Cortex of kidney (tissue), 1 donor: ENCODE data around the gene RASAL1.

Experiments used
- DNase-seq: peaks from one replicate; lab custom pipeline; 2025; lab: John Stamatoyannopoulos, UW

Gene RASAL1

DNA sequence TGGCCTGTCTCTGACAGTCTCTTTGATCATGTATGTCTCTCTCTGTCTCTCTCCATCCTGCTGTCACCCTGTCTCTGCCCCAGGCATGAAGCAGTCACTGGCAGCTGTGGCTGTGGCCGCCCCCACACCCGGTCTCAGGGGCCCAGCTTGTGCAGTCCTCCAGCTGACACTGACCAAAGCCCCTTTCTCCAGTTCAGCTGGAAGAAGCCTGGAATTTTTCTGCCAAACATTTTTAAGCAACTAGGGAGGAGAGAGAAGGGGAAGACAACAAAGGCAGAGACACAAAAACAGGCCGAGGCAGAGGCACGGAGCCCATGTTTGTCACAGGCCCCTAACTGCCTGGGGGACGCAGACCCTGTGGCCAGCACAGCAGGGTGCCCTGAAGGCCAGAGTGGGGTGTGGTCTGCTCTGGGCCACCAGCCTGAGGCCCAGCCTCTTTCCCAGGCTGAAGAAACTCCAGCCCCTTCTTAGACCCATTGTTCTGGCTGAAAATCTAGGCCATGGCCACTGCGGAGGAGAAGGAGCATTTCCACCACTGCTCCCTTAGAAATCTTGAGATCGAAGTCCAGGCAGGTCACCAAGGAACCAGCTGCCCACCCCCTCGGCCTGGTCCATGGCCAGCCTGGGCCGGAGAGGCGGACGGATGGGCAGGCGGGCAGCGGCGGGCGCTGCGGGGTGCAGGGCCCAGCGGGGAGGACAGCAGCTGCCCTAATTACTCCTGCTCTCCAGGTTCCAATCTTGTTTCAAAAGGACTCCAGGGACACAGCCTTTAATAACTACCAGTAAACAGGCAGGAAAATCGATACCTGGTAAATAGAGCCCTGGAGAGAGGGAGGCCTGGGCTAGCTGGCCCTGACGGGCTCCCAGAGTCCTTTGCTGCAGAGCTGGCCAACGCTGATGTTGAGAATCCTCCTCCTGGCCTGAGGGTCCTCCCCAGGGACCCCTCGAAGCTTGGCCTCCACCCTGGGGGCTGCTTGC, 64.1 kb downstream of the RASAL1 start:
- no peak for DNase-seq

DNA sequence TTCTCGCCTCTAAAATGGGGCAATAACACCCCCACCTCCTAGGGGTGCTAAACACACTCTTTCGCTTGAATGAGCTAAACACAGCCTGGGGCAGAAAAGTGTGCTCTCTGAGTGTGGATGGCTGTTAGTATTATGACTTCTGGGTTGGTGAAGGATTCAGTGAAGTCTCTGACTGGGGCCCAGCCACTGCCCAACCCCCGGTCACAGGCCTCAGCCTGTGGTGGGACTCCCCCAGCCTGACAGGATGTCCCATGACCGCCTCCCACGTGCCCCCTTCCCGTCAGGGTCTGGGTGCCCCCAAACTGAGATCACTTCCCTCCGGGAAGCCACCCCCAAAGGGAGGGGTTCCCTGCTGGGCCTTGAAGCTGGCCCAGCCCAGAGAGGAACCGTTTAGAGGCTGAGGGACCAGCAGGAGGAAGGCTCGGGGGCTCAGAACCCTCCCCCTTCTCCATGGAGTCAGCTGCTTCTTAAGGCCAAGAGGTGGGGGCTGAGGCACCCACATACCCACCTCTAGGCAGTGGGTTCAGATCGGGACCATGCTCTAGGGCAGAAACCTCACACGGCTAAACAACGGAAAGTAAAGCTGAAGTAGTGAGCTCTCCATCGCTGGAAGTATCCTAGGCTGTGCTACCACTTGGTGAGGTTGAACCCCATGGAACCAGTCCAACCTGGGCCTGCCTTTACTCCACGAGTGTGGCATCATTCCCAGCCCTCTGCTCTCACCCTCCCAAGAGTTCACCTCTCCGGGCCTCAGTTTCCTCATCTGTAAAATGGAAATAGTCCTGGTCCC, 65.2 kb downstream of the RASAL1 start:
- DNase-seq = no peak

DNA sequence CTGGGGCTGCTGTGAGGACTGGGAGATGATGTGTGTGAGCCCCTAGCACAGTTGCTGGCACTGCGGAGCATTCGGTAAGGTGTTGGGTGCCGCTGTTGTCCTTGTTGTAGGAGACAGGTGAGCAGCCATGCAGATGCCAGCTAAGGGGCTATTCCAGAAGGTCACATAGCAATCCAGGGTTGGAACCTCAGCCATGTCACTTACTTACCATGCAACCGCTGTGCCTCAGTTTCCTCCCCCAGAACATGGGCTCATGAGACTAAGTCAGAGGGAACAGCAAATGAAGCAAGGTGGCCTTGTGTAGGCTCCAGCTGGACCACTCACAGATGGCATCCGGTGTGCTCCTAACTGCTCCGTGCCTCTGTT, 65.8 kb downstream of the RASAL1 start:
- no peak for DNase-seq

DNA sequence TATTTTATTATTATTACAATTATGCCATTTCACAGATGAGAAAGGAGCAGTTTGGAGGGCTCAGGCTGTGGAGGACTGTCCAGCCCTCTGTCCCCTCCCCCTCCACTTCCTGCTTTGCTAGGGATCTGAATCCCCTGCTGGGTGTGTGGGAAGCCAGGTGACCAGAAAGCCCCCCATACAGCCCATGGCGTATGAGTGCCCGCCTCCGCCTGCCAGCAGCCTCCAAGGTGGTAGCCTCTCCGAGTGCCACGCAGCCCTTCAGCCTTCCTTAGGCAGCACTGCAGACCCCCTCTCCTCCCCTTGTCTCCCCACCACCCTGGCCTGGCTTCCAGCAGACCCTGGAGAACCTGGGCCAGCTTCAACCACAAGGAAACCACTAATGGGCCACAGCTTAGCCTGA, 66.4 kb downstream of the RASAL1 start:
- no peak for DNase-seq

DNA sequence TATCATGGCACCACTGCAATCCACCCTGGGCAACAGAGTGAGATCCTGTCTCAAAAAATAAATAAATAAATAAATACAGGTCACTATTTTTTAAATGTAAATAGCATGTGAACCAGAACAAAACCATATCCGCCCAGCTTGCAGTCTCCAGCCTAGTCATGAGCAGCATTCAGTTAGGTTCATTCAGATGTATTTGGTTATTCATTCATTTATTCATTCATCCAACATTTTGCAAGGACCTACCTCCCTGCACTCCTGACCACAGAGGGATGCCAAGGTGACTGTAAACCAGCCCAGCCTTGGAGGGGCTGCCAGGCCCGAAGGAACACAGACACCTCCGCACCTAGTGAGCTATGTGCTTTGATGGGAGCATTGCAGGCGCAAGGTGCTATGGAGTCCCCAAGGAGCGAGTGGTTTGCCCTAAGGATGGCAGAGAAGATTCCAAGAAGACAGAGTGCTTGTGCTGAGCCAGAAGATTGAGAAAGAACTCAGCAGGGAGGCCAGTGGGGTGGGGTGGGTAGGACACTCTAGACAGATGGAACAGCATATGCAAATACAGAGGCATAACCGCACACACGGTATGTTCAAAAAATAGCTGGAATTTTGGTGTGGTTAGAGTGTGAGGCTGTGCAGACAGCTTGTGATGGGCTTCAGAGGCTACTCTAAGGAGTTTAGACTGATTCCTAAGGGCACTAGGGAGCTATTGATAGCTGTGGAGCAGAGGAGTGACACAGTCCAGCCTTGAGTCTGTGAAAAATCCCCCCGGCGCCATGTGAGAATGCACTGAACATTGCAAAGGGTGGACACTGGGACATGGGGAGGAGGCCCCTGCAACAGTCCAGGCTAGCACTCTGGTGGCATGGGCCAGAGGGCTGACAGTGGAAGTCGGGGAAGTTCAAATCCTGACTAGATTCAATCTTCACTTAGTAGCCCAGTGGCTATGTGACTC, 67.3 kb downstream of the RASAL1 start:
- DNase-seq = no peak

DNA sequence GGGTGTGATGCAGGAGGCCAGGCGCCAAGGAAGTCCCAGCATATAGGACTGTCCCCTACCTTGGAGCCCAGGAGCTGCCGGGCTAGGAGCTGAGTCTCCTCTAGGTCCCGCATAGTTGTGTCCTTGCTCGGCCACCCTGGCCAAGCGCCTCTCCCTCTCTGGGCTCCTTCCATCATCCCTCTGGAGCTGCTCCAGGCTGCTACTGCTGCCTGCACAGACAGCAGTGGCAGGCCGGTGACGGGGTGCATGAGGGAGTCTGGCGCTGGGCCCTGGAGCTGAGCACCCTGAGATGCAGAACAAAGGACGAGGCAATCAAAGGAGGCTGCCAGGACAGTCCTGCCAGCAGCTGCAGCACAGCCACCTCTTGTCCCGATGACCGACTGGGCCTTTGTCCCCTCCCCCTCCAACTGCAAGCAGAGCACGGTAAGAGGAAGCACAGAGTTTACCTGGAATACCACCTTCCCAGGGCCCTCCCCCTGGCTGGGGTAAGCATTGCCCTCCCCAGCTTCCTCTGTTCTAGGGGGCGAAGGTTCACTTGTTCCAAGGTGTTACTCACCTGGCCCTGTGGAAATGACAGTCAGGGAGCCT, 68.7 kb downstream of the RASAL1 start:
- no peak for DNase-seq

DNA sequence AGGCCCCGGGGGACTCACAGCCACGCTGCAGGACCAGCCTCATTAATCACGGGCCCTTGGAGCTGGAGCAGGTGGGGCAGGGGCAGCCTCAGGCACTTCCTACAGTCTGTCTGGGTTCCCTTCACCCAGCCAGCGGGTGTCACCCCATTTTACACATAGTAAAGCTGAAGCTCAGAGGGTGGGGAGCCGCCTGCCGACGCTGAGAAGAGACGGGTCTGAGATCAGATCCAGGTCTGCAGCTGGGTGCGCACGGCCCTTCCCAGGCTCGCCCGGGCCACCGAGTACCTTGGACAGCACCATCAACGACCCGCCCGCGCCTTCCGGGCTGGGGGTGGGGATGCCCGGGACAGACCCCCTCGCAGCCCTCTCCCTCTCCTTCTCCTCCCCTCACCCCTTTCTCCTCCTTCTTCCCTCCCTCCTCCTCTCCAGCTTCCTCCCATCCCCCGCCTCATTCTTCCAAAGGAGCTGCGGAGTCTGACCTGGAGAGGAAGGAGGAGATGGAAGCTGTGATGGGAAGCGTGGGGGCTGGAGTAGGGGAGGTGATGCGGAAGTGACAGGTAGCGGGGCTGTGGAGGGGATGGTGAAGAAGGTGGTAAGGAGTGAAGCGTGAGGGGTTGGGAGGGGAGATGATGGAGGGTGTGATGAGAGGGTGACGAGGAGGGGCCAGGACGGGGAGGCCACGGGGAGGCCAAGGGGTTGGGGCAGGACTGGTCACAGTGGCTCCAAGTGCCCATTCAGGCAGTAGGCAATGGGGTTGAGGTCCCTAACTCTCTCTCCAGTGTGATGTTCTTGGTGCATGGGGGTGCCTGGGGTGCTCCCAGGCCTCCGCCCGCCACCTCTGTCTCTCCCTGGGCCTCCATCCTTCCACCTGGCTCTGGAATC, 70.2 kb downstream of the RASAL1 start:
- no peak for DNase-seq

DNA sequence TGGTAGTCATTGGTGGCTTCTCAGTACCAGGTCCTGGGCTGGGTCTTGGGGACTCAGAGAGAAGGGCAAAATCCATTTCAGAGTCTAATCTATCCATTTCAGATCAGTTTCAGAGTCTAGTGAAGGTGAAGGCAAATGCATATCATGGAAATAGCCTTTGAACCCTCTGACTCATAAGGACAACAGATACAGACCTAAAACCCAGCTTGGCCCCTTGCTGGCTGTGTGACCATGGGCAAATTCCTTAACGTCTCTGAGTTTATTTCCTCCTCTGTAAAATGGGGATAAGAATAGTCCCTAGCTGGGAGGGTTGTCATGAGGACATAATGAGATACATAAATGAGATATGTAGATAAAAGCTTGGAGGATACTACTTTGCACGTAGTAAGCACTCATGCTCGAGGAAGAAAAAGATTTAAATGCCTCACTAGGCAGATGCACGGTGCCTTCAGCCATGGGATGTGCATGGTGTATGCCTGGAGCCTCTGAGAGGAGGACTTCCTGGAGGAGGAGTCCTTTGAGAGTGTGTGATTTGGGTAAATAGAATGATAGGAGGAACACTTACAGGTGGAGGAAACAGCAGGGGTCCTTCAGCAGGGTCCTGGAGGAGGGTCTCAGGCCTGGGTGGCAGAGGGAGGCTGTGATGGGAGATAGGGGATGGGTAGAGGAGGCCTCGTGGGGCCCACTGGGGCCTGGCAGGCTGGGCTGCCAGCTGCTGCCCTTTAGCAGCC, 71.0 kb downstream of the RASAL1 start:
- DNase-seq = no peak

DNA sequence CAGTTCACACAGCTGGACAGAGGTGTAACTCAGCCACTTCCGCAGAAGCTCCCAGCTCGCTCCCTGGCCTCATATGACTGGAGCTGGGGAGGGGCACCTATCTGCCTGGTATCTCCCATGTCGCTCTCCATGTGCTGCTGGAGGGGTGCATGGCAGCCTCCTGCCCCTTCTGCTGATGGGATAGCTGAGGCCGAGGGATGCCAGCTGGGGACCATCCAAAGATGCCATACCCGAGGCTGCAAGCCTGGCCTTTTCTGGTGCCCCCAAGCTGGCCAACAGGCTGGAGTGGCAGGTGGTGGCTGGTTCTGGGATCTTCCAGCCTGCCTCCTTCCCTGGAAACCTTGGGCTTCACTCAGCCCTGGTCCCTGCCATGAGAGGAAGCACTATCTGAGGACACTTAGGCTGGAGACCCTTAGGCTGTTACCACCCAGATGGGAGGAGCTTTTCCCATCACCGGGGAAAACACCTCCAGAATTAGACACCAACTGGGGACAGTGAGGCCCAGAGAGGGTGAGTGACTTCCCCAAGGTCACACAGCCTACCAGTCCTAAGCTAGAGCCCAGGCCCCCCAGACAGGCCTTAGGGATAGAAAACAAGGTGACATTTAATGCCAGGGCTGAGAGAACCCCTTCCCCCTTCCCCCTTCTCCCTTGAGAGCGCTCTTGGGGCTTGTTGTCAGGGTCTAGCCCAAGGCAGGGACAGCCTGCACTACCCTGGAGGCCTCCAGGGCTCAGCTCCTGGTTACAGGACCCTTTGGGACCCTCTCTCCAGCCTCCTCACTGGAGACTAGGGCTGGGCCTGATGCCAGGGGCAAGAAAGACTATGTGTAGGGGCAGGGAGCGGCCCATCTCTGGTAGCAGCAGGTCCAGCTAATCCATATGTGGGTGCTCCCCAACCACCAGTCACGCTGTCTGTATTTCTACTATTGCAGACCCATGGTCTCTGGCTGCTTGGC, 71.9 kb downstream of the RASAL1 start:
- DNase-seq = no peak

DNA sequence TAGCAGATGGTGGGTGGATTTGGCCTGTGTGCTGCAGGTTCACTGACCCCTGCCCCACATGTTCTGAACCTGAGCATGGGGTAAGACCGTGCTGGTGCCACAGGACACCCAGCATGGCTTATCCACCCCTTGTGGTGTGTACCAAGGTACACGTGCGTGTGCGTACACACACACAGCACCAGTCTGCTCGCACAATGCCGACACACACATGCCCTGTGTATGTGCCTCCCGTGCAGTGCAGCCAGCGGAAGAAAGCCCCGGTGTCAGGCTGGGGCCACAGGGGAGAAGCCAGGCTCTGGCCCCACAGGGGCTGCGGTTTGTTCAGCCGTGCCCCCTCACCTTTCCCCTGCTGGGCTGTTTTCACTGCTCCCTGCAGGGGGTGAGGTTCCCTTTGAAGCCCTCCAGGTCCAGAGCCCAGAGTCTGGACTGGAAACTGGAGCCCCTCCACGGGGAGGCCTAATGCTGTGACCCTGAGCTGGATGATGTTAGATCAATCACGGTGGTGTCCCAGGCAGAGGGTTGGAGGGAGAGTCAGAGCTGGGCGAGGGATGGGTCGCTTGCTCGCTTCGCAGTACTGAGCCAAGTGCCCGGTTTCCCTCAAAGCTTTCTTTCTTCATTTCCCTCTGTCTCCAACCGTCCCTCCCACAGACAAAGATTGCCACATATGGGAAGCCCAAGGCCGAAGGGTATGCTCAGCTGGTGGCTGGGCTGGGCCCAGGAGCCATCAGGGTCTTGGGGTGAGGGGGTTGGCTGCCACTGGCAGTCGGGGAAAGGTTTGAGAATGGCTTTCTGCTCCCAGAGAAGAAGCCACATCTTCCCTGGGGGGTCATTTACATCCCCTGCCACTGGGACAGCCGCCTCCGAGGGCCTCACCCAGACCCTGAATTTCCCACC, 72.8 kb downstream of the RASAL1 start:
- DNase-seq = no peak

DNA sequence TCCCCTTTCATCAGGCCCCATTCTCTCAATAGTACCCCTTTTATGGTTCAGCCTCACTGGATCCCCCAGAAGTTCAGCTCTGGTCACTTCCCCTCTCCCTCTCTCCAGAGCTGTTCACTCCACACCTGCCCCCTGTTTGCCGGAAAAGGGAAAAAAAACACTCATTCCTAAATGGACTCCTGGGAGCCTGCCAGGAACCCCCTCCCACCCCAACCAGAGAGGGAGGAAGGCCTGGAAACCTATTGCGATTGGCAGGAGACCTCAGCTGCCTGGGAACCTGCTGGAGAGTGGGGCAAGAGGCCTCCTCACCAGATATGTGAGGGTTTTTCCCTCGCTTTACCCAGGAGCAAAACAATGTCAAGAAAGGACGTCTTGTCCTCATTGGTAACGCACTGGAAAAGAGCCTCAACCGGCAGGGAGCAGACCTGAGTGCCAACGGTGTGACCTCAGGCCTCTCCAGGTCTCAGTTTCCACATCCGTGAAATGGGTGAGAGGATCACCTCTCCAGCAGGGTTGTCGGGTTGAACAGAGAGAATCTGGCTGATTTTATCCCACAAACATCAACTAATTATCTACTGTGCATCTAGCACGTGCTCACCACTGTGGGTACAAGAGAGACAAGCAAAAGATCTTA, 74.4 kb downstream of the RASAL1 start:
- DNase-seq = no peak

DNA sequence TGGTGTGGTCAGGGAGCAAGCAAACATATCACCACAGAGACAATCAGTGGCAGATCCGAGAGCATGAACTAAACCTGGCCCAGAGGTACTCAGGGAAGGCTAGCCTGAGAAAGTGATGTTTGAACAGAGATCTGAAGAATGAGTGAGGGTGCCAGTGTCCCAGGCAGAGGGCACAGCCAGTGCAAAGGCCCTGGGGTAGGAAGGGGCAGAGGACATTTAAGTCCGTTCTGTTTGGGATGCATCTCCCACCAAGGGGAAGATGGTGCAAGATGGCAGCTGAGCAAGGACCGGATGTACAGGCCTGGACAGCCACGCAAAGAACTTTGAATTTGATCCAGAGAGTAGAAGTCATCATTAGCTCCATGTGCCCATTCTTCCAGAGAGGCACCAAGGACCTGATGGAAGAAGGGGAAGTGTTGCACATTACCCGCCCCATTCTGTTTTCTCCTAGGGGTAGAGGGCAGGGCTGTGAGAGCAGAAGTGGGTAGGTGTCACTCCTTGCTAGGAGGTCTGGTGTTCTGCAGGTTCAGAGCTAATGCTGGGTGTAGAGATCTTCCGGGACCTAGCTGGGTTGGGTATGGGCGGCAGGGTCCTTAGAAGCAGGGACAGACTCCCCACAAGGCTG, 75.1 kb downstream of the RASAL1 start:
- DNase-seq = no peak

DNA sequence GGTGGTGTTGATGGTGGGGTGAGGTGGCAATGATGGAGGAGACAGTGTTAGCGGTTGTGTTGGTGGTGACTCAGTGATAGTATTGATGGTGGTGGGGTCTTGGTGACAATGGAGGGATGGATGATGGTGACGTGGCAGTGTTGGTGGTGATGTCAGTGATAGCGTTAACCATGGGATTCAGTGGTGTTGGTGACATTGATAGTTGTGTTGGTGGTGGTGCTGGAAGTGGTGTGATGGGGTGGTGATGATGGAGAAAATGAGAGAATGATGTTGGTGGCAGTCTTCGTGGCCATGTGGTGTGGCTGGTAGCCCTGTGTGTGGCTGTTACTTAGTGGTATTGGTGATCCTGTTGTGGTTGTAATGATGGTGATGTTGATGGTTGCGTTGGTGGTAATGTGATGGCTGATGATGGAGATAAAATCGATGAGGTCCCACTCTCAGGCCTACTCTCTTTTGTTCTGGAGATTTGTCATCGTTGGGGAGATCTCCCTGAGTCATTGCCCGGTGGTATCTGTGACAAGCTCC, 76.4 kb downstream of the RASAL1 start:
- DNase-seq = no peak

DNA sequence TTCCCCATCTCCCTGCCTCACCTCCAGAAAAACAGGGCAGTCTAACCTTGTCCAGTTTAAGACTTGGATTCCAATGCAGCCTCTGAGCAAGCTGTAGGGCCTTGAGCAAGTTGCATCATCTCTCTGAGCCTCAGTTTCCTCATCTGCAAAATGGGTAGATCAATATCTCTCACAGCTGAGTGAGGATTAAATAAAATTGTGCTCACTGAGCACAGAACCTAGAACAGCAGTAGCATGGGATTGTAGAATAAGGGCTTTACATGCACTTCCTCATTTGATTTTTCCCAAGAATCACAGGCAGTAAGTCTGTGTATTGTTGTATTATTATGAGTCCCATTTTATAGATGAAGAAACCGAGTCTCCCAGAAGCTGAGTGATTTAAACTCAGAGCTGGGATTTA, 77.0 kb downstream of the RASAL1 start:
- DNase-seq = no peak

DNA sequence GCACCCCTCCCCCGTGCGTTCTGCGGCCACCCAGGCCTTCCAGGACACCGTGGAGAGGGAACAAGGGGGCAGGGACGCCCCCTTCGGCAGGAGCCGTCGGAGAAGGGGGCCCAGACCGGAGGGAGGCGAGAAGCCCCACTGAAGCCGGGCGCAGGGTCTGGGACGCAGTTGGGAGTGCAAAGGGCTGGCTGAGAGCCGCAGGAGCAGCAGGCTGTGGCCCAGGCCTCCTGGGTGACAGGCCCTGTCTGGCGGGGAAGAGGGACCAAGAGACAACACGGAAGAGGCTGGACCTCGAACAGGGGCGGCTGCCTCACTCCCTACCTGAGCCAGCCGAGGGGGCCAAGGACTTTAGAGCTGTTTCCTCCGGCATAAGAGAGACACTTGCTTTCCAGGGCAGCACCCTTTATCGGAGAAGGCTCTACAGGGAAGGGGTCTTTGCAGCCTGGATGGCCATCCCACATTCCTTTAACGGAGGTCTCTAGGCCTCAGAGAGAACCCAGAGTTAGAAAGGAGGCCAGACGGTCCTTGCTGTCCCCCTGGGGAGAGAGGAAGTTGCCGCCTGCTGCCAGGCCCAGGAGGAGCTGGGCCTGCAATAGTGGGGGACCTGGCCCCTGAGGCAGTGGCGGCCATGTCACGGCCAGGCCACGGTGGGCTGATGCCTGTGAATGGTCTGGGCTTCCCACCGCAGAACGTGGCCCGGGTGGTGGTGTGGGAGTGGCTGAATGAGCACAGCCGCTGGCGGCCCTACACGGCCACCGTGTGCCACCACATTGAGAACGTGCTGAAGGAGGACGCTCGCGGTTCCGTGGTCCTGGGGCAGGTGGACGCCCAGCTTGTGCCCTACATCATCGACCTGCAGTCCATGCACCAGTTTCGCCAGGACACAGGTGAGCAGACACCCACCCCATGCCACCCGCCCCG, 77.7 kb downstream of the RASAL1 start:
- DNase-seq = no peak
